GM23338 (cell line): ENCODE results near the gene CTNND2. TPM values are rescaled to one million over a fixed set of nuclear protein-coding genes. Genes with fewer than 3 reads are reported as not detected.

Source experiments
- ATAC-seq: fragments of 200-7000 bp; cut with Tn5 transposase; 3 replicates; pipeline ENCODE4 v1.9.1; 2020
- DNase-seq: peaks from one replicate; pipeline ENCODE4 v3.0.0-alpha.2; 2015; ENCODE audit warnings: low spot score
- H2AFZ ChIP-seq: fragments of 200-600 bp; sonication (generic); 2 replicates; pipeline ENCODE4 v1.8.0; 2016; ENCODE audit warnings: antibody characterized with exemption, mild to moderate bottlenecking, moderate library complexity
- H3F3A ChIP-seq: fragments of 200-600 bp; sonication (generic); replicated peaks from 2 replicates; pipeline ENCODE4 v1.8.0; 2017; ENCODE audit warnings: antibody characterized with exemption, mixed run types, low read depth
- H3K27ac ChIP-seq: fragments of 200-600 bp; sonication (generic); 2 replicates; pipeline ENCODE4 v1.6.1; 2016; ENCODE audit warnings: low read depth
- H3K27me3 ChIP-seq: fragments of 200-600 bp; sonication (generic); 2 replicates; pipeline ENCODE4 v1.8.0; 2016; ENCODE audit warnings: mild to moderate bottlenecking, mixed run types, moderate library complexity; ENCODE audit not compliant: insufficient read depth
- H3K36me3 ChIP-seq: fragments of 200-600 bp; sonication (generic); 2 replicates; pipeline ENCODE4 v1.8.0; 2016; ENCODE audit warnings: mild to moderate bottlenecking; ENCODE audit not compliant: insufficient read depth
- H3K4me1 ChIP-seq: fragments of 200-600 bp; sonication (generic); 2 replicates; pipeline ENCODE4 v1.8.0; 2016; ENCODE audit warnings: mild to moderate bottlenecking, moderate library complexity; ENCODE audit not compliant: insufficient read depth
- H3K4me2 ChIP-seq: fragments of 200-600 bp; sonication (generic); 2 replicates; pipeline ENCODE4 v1.7.1; 2017; ENCODE audit warnings: mixed run types
- H3K4me3 ChIP-seq: fragments of 200-600 bp; sonication (generic); 2 replicates; pipeline ENCODE4 v1.6.1; 2016; ENCODE audit warnings: mixed run types
- H3K79me2 ChIP-seq: fragments of 200-600 bp; sonication (generic); replicated peaks from 2 replicates; pipeline ENCODE4 v1.8.0; 2017; ENCODE audit warnings: mild to moderate bottlenecking; ENCODE audit not compliant: insufficient read depth
- H3K9me2 ChIP-seq: fragments of 200-600 bp; sonication (generic); 2 replicates; pipeline ENCODE4 v1.8.0; 2017; ENCODE audit not compliant: insufficient read depth
- H4K20me1 ChIP-seq: fragments of 200-600 bp; sonication (generic); replicated peaks from 2 replicates; pipeline ENCODE4 v1.8.0; 2017; ENCODE audit warnings: mild to moderate bottlenecking; ENCODE audit not compliant: insufficient read depth
- H3K27ac Mint-ChIP-seq: 2 replicates; pipeline ENCODE4 v1.8.0; 2020; ENCODE audit warnings: inconsistent platforms, mild to moderate bottlenecking, moderate library complexity, mixed read lengths
- H3K27me3 Mint-ChIP-seq: 3 replicates; pipeline ENCODE4 v1.8.0; 2022; ENCODE audit warnings: low read depth, mild to moderate bottlenecking, moderate library complexity, mixed read lengths, inconsistent platforms; ENCODE audit not compliant: insufficient read depth, poor library complexity
- H3K36me3 Mint-ChIP-seq: 3 replicates; pipeline ENCODE4 v1.8.0; 2021; ENCODE audit warnings: low read depth, mild to moderate bottlenecking, inconsistent platforms, moderate library complexity, mixed read lengths
- H3K4me1 Mint-ChIP-seq: 3 replicates; pipeline ENCODE4 v1.8.0; 2020; ENCODE audit warnings: mild to moderate bottlenecking, inconsistent platforms, mixed read lengths
- H3K4me3 Mint-ChIP-seq: 3 replicates; pipeline ENCODE4 v1.8.0; 2021; ENCODE audit warnings: moderate library complexity, mild to moderate bottlenecking, inconsistent platforms, mixed read lengths
- H3K9me3 Mint-ChIP-seq: 3 replicates; pipeline ENCODE4 v1.8.0; 2020; ENCODE audit warnings: moderate library complexity, mild to moderate bottlenecking, inconsistent platforms, mixed read lengths
- CREB1 ChIP-seq: fragments of 250-450 bp; sonication (Bioruptor Pico); IDR thresholded peaks from 2 replicates; pipeline ENCODE4 v1.5.0; 2020; ENCODE audit warnings: low read depth, mild to moderate bottlenecking, moderate library complexity
- EZH2 ChIP-seq: fragments of 200-600 bp; sonication (generic); IDR thresholded peaks from one replicate; pipeline ENCODE4 v1.8.0; 2017; ENCODE audit warnings: antibody characterized with exemption, mild to moderate bottlenecking, low read depth; ENCODE audit not compliant: unreplicated experiment
- JUNB ChIP-seq: IDR thresholded peaks from one replicate; pipeline ENCODE4 v1.6.1; 2016; ENCODE audit warnings: antibody characterized with exemption; ENCODE audit not compliant: unreplicated experiment
- NANOG ChIP-seq: IDR thresholded peaks from 2 replicates; pipeline ENCODE4 v1.6.1; 2016; ENCODE audit warnings: antibody characterized with exemption, borderline replicate concordance
- POLR2AphosphoS5 ChIP-seq: IDR thresholded peaks from 2 replicates; pipeline ENCODE4 v1.6.1; 2016; ENCODE audit warnings: antibody characterized with exemption, low read depth
- STAT1 ChIP-seq: IDR thresholded peaks from one replicate; pipeline ENCODE4 v1.6.1; 2016; ENCODE audit warnings: antibody characterized with exemption; ENCODE audit not compliant: unreplicated experiment
- ZNF114 ChIP-seq: fragments of 250-450 bp; sonication (Bioruptor Pico); IDR thresholded peaks from 2 replicates; pipeline ENCODE4 v1.5.0; 2020; ENCODE audit warnings: mild to moderate bottlenecking, moderate library complexity
- ZNF331 ChIP-seq: fragments of 250-450 bp; sonication (Bioruptor Pico); IDR thresholded peaks from 2 replicates; pipeline ENCODE4 v1.5.0; 2020; ENCODE audit warnings: low read depth, mild to moderate bottlenecking, moderate library complexity
- polyA plus RNA-seq: library from polyadenylated mRNA; unstranded; fragments of >200 nt; fragmentation: Nextera tagmentation; extraction: Ambion mirVana; gene quantifications from 2 replicates; pipeline ENCODE4 v1.2.1, GENCODE V29; 2016
- total RNA-seq: library from RNA; depleted of rRNA; stranded (reverse); fragments of >200 nt; shearing (Covaris generic); gene quantifications from 2 replicates; pipeline ENCODE4 v1.2.3, GENCODE V29; 2014
- TF ChIP-seq, protein P1 (sequence below): IDR thresholded peaks from one replicate; pipeline ENCODE4 v1.6.1; 2018; ENCODE audit warnings: antibody characterized with exemption; ENCODE audit not compliant: unreplicated experiment
- TF ChIP-seq, protein P2 (sequence below), 2 experiments: fragments of 200-600 bp in 1 of 2; sonication (generic) in 1 of 2; conservative IDR thresholded peaks; 2 replicates each; pipeline versions ENCODE4 v1.5.1 to v1.6.1; 2016 to 2017; ENCODE audit warnings: antibody characterized with exemption in 2 of 2, low read depth in 2 of 2, mild to moderate bottlenecking in 2 of 2, moderate library complexity in 1 of 2
- TF ChIP-seq, protein P3 (sequence below): fragments of 250-450 bp; sonication (Bioruptor Pico); IDR thresholded peaks from 2 replicates; pipeline ENCODE4 v1.5.0; 2020; ENCODE audit warnings: mild to moderate bottlenecking, moderate library complexity
- TF ChIP-seq, protein P4 (sequence below): IDR thresholded peaks from 2 replicates; pipeline ENCODE4 v1.6.1; 2016; ENCODE audit warnings: antibody characterized with exemption

The CTNND2 gene
- total and polyA plus RNA-seq, 2 experiments from 2014 or later, result 5.1 to 7.0 TPM

DNA sequence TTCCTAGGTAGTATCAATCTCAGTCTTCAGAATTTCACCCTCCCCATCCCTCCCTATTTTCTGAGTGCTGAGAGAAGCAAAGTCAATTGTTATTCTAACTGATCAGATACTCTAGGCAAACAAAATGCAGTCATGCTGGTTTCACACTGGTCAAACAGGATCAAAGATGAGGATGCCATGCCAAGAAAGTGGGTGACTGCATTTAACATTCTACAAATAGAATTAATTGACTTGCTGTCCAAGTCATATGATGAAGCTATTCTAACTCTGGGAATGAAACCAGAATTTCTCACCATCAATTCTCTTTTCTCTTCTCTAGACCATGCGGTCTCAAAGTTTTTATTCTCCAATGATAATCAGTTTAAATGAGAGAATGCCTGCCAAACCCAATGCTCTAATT lies 112.5 kb downstream of the CTNND2 start:
- Histone ChIP-seq H3K4me1 (peaks cover 11% of the 10 kb centered on the region), H3K27ac (no peak overlapping the region), H3K27me3 (no peaks in the 10 kb centered on the region), H3K36me3 (no peaks in the 10 kb centered on the region), H3K4me2 (no peak overlapping the region), H3K79me2 (no peaks in the 10 kb centered on the region), H4K20me1 (no peaks in the 10 kb centered on the region), H3K4me3 (no peak overlapping the region), H3F3A (no peaks in the 10 kb centered on the region), H2AFZ (no peak overlapping the region), H3K9me2 (no peaks in the 10 kb centered on the region)
- Mint-ChIP-seq H3K9me3 (no peaks in the 10 kb centered on the region), H3K27ac (no peak overlapping the region), H3K4me1 (peaks cover 26% of the 10 kb centered on the region; the same call in 2 of the 3 replicates), H3K4me3 (no peak overlapping the region), H3K27me3 (peaks cover 2% of the 10 kb centered on the region), H3K36me3 (no peaks in the 10 kb centered on the region)
- peak; percentile 44 for DNase-seq
- TF ChIP-seq CREB1 (CRISPR knock-in tag) (no peak), JUNB (no peak), EZH2 (no peak), ZNF114 (CRISPR knock-in tag) (no peak), ZNF331 (CRISPR knock-in tag) (no peak), POLR2AphosphoS5 (no peak), STAT1 (no peak), NANOG (no peak)
- TF ChIP-seq, protein P1, sequence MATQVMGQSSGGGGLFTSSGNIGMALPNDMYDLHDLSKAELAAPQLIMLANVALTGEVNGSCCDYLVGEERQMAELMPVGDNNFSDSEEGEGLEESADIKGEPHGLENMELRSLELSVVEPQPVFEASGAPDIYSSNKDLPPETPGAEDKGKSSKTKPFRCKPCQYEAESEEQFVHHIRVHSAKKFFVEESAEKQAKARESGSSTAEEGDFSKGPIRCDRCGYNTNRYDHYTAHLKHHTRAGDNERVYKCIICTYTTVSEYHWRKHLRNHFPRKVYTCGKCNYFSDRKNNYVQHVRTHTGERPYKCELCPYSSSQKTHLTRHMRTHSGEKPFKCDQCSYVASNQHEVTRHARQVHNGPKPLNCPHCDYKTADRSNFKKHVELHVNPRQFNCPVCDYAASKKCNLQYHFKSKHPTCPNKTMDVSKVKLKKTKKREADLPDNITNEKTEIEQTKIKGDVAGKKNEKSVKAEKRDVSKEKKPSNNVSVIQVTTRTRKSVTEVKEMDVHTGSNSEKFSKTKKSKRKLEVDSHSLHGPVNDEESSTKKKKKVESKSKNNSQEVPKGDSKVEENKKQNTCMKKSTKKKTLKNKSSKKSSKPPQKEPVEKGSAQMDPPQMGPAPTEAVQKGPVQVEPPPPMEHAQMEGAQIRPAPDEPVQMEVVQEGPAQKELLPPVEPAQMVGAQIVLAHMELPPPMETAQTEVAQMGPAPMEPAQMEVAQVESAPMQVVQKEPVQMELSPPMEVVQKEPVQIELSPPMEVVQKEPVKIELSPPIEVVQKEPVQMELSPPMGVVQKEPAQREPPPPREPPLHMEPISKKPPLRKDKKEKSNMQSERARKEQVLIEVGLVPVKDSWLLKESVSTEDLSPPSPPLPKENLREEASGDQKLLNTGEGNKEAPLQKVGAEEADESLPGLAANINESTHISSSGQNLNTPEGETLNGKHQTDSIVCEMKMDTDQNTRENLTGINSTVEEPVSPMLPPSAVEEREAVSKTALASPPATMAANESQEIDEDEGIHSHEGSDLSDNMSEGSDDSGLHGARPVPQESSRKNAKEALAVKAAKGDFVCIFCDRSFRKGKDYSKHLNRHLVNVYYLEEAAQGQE, result no peak
- TF ChIP-seq, protein P2, sequence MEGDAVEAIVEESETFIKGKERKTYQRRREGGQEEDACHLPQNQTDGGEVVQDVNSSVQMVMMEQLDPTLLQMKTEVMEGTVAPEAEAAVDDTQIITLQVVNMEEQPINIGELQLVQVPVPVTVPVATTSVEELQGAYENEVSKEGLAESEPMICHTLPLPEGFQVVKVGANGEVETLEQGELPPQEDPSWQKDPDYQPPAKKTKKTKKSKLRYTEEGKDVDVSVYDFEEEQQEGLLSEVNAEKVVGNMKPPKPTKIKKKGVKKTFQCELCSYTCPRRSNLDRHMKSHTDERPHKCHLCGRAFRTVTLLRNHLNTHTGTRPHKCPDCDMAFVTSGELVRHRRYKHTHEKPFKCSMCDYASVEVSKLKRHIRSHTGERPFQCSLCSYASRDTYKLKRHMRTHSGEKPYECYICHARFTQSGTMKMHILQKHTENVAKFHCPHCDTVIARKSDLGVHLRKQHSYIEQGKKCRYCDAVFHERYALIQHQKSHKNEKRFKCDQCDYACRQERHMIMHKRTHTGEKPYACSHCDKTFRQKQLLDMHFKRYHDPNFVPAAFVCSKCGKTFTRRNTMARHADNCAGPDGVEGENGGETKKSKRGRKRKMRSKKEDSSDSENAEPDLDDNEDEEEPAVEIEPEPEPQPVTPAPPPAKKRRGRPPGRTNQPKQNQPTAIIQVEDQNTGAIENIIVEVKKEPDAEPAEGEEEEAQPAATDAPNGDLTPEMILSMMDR (conservative IDR thresholded peaks at IDR 0.05; ENCODE audit: low read depth in 2 of 2), result no peak
- TF ChIP-seq, protein P3, sequence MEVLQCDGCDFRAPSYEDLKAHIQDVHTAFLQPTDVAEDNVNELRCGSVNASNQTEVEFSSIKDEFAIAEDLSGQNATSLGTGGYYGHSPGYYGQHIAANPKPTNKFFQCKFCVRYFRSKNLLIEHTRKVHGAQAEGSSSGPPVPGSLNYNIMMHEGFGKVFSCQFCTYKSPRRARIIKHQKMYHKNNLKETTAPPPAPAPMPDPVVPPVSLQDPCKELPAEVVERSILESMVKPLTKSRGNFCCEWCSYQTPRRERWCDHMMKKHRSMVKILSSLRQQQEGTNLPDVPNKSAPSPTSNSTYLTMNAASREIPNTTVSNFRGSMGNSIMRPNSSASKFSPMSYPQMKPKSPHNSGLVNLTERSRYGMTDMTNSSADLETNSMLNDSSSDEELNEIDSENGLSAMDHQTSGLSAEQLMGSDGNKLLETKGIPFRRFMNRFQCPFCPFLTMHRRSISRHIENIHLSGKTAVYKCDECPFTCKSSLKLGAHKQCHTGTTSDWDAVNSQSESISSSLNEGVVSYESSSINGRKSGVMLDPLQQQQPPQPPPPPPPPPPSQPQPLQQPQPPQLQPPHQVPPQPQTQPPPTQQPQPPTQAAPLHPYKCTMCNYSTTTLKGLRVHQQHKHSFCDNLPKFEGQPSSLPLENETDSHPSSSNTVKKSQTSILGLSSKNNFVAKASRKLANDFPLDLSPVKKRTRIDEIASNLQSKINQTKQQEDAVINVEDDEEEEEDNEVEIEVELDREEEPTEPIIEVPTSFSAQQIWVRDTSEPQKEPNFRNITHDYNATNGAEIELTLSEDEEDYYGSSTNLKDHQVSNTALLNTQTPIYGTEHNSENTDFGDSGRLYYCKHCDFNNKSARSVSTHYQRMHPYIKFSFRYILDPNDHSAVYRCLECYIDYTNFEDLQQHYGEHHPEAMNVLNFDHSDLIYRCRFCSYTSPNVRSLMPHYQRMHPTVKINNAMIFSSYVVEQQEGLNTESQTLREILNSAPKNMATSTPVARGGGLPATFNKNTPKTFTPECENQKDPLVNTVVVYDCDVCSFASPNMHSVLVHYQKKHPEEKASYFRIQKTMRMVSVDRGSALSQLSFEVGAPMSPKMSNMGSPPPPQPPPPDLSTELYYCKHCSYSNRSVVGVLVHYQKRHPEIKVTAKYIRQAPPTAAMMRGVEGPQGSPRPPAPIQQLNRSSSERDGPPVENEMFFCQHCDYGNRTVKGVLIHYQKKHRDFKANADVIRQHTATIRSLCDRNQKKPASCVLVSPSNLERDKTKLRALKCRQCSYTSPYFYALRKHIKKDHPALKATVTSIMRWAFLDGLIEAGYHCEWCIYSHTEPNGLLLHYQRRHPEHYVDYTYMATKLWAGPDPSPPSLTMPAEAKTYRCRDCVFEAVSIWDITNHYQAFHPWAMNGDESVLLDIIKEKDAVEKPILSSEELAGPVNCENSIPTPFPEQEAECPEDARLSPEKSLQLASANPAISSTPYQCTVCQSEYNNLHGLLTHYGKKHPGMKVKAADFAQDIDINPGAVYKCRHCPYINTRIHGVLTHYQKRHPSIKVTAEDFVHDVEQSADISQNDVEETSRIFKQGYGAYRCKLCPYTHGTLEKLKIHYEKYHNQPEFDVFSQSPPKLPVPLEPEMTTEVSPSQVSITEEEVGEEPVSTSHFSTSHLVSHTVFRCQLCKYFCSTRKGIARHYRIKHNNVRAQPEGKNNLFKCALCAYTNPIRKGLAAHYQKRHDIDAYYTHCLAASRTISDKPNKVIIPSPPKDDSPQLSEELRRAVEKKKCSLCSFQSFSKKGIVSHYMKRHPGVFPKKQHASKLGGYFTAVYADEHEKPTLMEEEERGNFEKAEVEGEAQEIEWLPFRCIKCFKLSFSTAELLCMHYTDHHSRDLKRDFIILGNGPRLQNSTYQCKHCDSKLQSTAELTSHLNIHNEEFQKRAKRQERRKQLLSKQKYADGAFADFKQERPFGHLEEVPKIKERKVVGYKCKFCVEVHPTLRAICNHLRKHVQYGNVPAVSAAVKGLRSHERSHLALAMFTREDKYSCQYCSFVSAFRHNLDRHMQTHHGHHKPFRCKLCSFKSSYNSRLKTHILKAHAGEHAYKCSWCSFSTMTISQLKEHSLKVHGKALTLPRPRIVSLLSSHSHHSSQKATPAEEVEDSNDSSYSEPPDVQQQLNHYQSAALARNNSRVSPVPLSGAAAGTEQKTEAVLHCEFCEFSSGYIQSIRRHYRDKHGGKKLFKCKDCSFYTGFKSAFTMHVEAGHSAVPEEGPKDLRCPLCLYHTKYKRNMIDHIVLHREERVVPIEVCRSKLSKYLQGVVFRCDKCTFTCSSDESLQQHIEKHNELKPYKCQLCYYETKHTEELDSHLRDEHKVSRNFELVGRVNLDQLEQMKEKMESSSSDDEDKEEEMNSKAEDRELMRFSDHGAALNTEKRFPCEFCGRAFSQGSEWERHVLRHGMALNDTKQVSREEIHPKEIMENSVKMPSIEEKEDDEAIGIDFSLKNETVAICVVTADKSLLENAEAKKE (CRISPR knock-in tag), result no peak
- TF ChIP-seq, protein P4, sequence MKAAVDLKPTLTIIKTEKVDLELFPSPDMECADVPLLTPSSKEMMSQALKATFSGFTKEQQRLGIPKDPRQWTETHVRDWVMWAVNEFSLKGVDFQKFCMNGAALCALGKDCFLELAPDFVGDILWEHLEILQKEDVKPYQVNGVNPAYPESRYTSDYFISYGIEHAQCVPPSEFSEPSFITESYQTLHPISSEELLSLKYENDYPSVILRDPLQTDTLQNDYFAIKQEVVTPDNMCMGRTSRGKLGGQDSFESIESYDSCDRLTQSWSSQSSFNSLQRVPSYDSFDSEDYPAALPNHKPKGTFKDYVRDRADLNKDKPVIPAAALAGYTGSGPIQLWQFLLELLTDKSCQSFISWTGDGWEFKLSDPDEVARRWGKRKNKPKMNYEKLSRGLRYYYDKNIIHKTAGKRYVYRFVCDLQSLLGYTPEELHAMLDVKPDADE, result no peak
- peak; percentile 49; the same call in 2 of the 3 replicates for ATAC-seq
